MM.1S (cell line): ENCODE data around the gene TNFRSF4.

Source experiments
- DNase-seq: peaks from one replicate; pipeline ENCODE4 v3.0.0-alpha.2; 2015
- H2AFZ ChIP-seq: fragments of 300-600 bp; sonication (generic); 2 replicates; pipeline ENCODE4 v1.6.0; 2016; ENCODE audit warnings: antibody characterized with exemption, low read length
- H3F3A ChIP-seq: fragments of 300-600 bp; sonication (generic); 2 replicates; pipeline ENCODE4 v1.6.1; 2016; ENCODE audit warnings: mild to moderate bottlenecking, antibody characterized with exemption, low read length, moderate library complexity, mixed read lengths; ENCODE audit not compliant: insufficient read depth
- H3K27ac ChIP-seq: fragments of 300-600 bp; sonication (generic); 2 replicates; pipeline ENCODE4 v1.5.1; 2016; ENCODE audit warnings: mild to moderate bottlenecking, low read length
- H3K27me3 ChIP-seq: fragments of 300-600 bp; sonication (generic); replicated peaks from 2 replicates; pipeline ENCODE4 v1.6.0; 2016; ENCODE audit warnings: low read length; ENCODE audit not compliant: insufficient read depth
- H3K36me3 ChIP-seq: fragments of 300-600 bp; sonication (generic); replicated peaks from 2 replicates; pipeline ENCODE4 v1.6.1; 2016; ENCODE audit warnings: mild to moderate bottlenecking, low read length, mixed read lengths; ENCODE audit not compliant: insufficient read depth
- H3K4me1 ChIP-seq: fragments of 300-600 bp; sonication (generic); 2 replicates; pipeline ENCODE4 v1.6.1; 2016; ENCODE audit warnings: low read length, mixed read lengths
- H3K4me2 ChIP-seq: fragments of 300-600 bp; sonication (generic); 2 replicates; pipeline ENCODE4 v1.6.0; 2016; ENCODE audit warnings: low read depth, low read length
- H3K4me3 ChIP-seq: fragments of 300-600 bp; sonication (generic); 2 replicates; pipeline ENCODE4 v1.5.1; 2016; ENCODE audit warnings: low read length, mixed read lengths
- H3K79me2 ChIP-seq: fragments of 300-600 bp; sonication (generic); 2 replicates; pipeline ENCODE4 v1.6.1; 2016; ENCODE audit warnings: mixed run types, low read length, mixed read lengths
- H3K9ac ChIP-seq: fragments of 300-600 bp; sonication (generic); 2 replicates; pipeline ENCODE4 v1.6.1; 2016; ENCODE audit warnings: low read length, mixed read lengths
- H3K9me2 ChIP-seq: fragments of 300-600 bp; sonication (generic); replicated peaks from 2 replicates; pipeline ENCODE4 v1.6.1; 2016; ENCODE audit warnings: mild to moderate bottlenecking, low read length, mixed read lengths; ENCODE audit not compliant: insufficient read depth
- H3K9me3 ChIP-seq: fragments of 300-600 bp; sonication (generic); replicated peaks from 2 replicates; pipeline ENCODE4 v1.6.1; 2016; ENCODE audit warnings: mild to moderate bottlenecking, low read length, mixed read lengths; ENCODE audit not compliant: insufficient read depth
- H4K20me1 ChIP-seq: fragments of 300-600 bp; sonication (generic); 2 replicates; pipeline ENCODE4 v1.6.1; 2016; ENCODE audit warnings: mild to moderate bottlenecking, low read length, moderate library complexity, mixed read lengths; ENCODE audit not compliant: insufficient read depth
- EZH2 ChIP-seq: fragments of 300-600 bp; sonication (generic); optimal IDR thresholded peaks from 2 replicates; pipeline ENCODE3; 2017; ENCODE audit warnings: low read depth, mild to moderate bottlenecking, antibody characterized with exemption, low read length, mixed read lengths
- EZH2phosphoT487 ChIP-seq: fragments of 300-600 bp; sonication (generic); IDR thresholded peaks from 2 replicates; pipeline ENCODE4 v1.6.1; 2018; ENCODE audit warnings: antibody characterized with exemption, low read length
- TF ChIP-seq, protein P1 (sequence below): fragments of 300-600 bp; sonication (generic); IDR thresholded peaks from 2 replicates; pipeline ENCODE4 v1.5.1; 2016; ENCODE audit warnings: antibody characterized with exemption, low read length, mixed read lengths

Gene TNFRSF4

DNA sequence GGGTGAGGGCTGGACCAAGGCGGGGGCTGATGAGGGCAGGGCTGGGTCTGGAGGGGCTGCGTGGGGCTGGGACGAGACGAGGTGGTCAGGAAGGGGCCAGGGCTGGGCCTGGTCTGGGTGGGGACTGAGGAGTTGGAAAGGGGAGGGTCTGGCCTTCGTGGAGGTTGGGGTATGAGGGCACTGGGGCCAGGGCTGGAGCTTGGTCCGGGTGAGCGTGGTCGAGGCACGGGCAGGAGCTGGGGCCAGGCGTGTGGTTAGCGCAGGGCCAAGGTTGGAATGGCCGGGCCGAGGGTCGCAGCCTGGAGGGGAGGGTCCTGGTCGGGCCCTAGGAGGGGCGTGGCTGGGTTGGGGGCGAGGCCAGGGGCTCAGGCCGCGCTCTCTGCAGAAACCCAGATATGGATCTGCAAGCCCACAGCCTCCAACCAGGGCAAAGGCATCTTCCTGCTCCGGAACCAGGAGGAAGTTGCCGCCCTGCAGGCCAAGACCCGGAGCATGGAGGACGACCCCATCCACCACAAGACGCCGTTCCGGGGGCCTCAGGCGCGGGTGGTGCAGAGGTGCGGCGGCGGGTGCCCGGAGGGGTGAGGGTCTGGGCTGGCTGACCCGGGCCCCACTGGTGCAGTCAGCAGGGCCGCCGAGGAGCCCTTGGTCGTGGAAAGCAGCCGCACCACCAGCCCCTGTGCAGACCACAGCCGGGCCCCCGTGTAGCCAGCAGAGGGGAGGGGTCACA, 31.3 kb downstream of the TNFRSF4 start:
- no peaks in the 10 kb centered on the region for H3K79me2 ChIP-seq
- TF ChIP-seq, protein P1, sequence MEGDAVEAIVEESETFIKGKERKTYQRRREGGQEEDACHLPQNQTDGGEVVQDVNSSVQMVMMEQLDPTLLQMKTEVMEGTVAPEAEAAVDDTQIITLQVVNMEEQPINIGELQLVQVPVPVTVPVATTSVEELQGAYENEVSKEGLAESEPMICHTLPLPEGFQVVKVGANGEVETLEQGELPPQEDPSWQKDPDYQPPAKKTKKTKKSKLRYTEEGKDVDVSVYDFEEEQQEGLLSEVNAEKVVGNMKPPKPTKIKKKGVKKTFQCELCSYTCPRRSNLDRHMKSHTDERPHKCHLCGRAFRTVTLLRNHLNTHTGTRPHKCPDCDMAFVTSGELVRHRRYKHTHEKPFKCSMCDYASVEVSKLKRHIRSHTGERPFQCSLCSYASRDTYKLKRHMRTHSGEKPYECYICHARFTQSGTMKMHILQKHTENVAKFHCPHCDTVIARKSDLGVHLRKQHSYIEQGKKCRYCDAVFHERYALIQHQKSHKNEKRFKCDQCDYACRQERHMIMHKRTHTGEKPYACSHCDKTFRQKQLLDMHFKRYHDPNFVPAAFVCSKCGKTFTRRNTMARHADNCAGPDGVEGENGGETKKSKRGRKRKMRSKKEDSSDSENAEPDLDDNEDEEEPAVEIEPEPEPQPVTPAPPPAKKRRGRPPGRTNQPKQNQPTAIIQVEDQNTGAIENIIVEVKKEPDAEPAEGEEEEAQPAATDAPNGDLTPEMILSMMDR: no peak
- no peak for TF ChIP-seq EZH2phosphoT487
- no peak for TF ChIP-seq EZH2
- no peaks in the 10 kb centered on the region for H3K9me2 ChIP-seq
- H3K4me2 ChIP-seq: no peak overlapping the region
- no peak for DNase-seq
- no peak overlapping the region for H3K4me3 ChIP-seq
- peaks cover 91% of the 10 kb centered on the region for H3K27me3 ChIP-seq
- no peaks in the 10 kb centered on the region for H3K9me3 ChIP-seq
- no peak overlapping the region for H2AFZ ChIP-seq
- H3K9ac ChIP-seq: no peak overlapping the region
- no peaks in the 10 kb centered on the region for H3K4me1 ChIP-seq
- H3K27ac ChIP-seq: no peak overlapping the region
- no peaks in the 10 kb centered on the region for H3K36me3 ChIP-seq
- no peaks in the 10 kb centered on the region for H4K20me1 ChIP-seq
- no peaks in the 10 kb centered on the region for H3F3A ChIP-seq

DNA sequence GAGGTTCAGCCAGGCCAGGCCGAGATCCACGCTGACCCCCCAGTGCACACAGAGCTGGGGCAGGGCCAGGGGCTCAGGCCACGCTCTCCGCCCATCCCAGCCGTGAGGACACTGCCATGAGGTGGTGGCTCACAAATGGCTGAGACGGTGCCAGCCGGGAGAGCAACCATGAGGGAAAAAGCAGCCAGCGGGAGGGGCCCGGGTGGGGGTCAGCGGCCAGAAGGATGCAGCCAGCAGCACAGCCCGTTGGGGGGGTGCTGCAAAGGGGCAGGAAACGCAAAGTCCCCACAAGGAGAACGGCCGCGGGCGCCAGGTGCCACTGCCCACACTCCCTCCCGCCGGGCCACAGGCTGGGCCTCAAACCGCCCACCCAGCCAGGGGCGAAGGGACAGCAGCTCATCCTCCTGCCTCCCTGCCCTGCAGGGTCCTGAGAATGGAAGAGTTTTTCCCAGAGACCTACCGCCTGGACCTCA, 32.0 kb downstream of the TNFRSF4 start:
- TF ChIP-seq EZH2phosphoT487 (no peak), EZH2 (no peak)
- TF ChIP-seq, protein P1: no peak
- Histone ChIP-seq H3K9me2 (no peaks in the 10 kb centered on the region), H3K79me2 (no peaks in the 10 kb centered on the region), H3K4me1 (no peaks in the 10 kb centered on the region), H3K27ac (no peak overlapping the region), H3K9me3 (no peaks in the 10 kb centered on the region), H3F3A (no peaks in the 10 kb centered on the region), H3K4me2 (no peak overlapping the region), H2AFZ (no peak overlapping the region), H4K20me1 (no peaks in the 10 kb centered on the region), H3K27me3 (peaks cover 92% of the 10 kb centered on the region), H3K4me3 (no peak overlapping the region), H3K9ac (no peak overlapping the region), H3K36me3 (no peaks in the 10 kb centered on the region)
- no peak for DNase-seq

DNA sequence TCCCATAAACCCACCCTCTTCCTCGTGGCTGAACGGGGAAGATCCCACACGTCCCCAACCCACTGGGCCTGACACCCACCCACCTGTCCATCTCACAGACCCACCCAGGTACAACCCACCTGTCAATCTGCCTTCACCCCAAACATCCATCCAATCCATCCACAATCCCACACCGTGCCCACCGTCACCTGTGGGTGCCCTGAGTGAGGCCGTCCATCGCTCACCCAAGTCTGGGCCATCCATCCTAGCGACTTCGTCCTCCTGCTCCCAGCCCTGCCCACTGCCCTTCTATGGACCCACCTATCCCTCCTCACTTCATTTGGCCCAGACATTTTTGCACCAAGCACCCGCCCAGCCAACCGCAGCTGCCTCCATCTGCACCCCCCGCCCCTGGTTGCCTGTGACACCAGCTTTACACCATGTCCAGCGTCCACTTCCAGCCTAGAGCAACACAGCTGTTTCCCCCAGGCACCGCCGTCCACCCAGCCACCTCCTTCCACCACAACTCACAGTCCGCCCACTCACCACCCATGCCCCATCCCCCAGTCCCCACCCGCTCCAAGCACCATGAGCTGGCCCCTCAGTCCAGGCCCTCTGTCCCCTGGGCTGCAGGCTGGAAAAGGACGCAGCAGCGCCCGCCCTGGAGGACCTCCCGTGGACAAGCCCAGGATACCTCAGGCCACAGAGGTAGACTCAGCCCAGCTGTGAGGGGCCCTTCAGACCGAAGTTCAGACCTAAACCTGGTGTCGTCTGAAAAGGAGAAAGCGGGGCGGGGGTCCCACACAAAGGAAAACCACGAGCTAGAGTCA, 32.6 kb downstream of the TNFRSF4 start:
- Histone ChIP-seq H3K4me3 (no peak overlapping the region), H4K20me1 (no peaks in the 10 kb centered on the region), H3K9me3 (no peaks in the 10 kb centered on the region), H2AFZ (no peak overlapping the region), H3K4me2 (no peak overlapping the region), H3K79me2 (no peaks in the 10 kb centered on the region), H3F3A (no peaks in the 10 kb centered on the region), H3K36me3 (no peaks in the 10 kb centered on the region), H3K4me1 (no peaks in the 10 kb centered on the region), H3K9me2 (no peaks in the 10 kb centered on the region), H3K27me3 (peaks cover 94% of the 10 kb centered on the region), H3K9ac (no peak overlapping the region), H3K27ac (no peak overlapping the region)
- TF ChIP-seq, protein P1: no peak
- TF ChIP-seq EZH2 (no peak), EZH2phosphoT487 (no peak)
- DNase-seq: no peak
